ENCODE data around the gene NRGN. TPM values are rescaled to one million over a fixed set of nuclear protein-coding genes. Genes with fewer than 3 reads are reported as not detected.
A peak's percentile ranks its signal among the peaks of the same experiment; 100 is the strongest.

The NRGN gene
- total RNA-seq, 1 experiment from 2014 or later: 1.4 TPM

- in situ Hi-C loops (cut with HindIII; ENCODE audit: low pct_unique_long_range_greater_than_20kb, low sequenced_read_pairs): no loop called here
- DNase-seq (ENCODE audit: low read depth): no peak
These were observed 13.9 kb downstream of the NRGN start for GRCh38 chr11:124753624-124754023.

- in situ Hi-C loops (cut with HindIII; ENCODE audit: low pct_unique_long_range_greater_than_20kb, low sequenced_read_pairs): no loop called here
These were observed 14.6 kb downstream of the NRGN start for GRCh38 chr11:124754309-124754708.

GRCh38 chr11:124754710-124755109 lies 15.0 kb downstream of the NRGN start:
- in situ Hi-C loops (cut with HindIII; ENCODE audit: low pct_unique_long_range_greater_than_20kb, low sequenced_read_pairs): no loop called here
- DNase-seq (ENCODE audit: low read depth): no peak

More at GRCh38 chr11:124754309-124754708, 14.6 kb downstream of the NRGN start:
- no peak for DNase-seq (ENCODE audit: low read depth)

- no peak for DNase-seq (ENCODE audit: low read depth)
- in situ Hi-C loops (cut with HindIII; ENCODE audit: low pct_unique_long_range_greater_than_20kb, low sequenced_read_pairs): no loop called here
These were observed 16.5 kb downstream of the NRGN start for GRCh38 chr11:124756033-124756752.

- no peak for DNase-seq (ENCODE audit: low read depth)
- in situ Hi-C loops (cut with HindIII; ENCODE audit: low pct_unique_long_range_greater_than_20kb, low sequenced_read_pairs): no loop called here
These were observed 17.0 kb downstream of the NRGN start for GRCh38 chr11:124756753-124757227.

- in situ Hi-C loops (cut with HindIII; ENCODE audit: low pct_unique_long_range_greater_than_20kb, low sequenced_read_pairs): no loop called here
- DNase-seq (ENCODE audit: low read depth): no peak
These were observed 17.6 kb downstream of the NRGN start for GRCh38 chr11:124757320-124757719.

- in situ Hi-C loops (cut with HindIII; ENCODE audit: low pct_unique_long_range_greater_than_20kb, low sequenced_read_pairs): no loop called here
- DNase-seq (ENCODE audit: low read depth): peak; percentile 64
These were observed 18.9 kb downstream of the NRGN start for GRCh38 chr11:124758355-124759265.

GRCh38 chr11:124759266-124760204 lies 19.8 kb downstream of the NRGN start:
- DNase-seq (ENCODE audit: low read depth): no peak
- in situ Hi-C loops (cut with HindIII; ENCODE audit: low pct_unique_long_range_greater_than_20kb, low sequenced_read_pairs): no loop called here

- in situ Hi-C loops (cut with HindIII; ENCODE audit: low pct_unique_long_range_greater_than_20kb, low sequenced_read_pairs): no loop called here
These were observed 20.5 kb downstream of the NRGN start for GRCh38 chr11:124760205-124760652.

GRCh38 chr11:124760806-124761205 lies 21.1 kb downstream of the NRGN start:
- in situ Hi-C loops (cut with HindIII; ENCODE audit: low pct_unique_long_range_greater_than_20kb, low sequenced_read_pairs): no loop called here
- DNase-seq (ENCODE audit: low read depth): no peak

More at GRCh38 chr11:124760205-124760652, 20.5 kb downstream of the NRGN start:
- DNase-seq (ENCODE audit: low read depth): no peak

- in situ Hi-C loops (cut with HindIII; ENCODE audit: low pct_unique_long_range_greater_than_20kb, low sequenced_read_pairs): no loop called here
- no peak for DNase-seq (ENCODE audit: low read depth)
These were observed 21.8 kb downstream of the NRGN start for GRCh38 chr11:124761301-124762104.

GRCh38 chr11:124762105-124762623 lies 22.4 kb downstream of the NRGN start, which contains the start of gene ESAM:
Gene ESAM (minus strand): TSS chr11:124762290. CDS start chr11:124762154, 136 bp downstream.
- DNase-seq (ENCODE audit: low read depth): no peak
- in situ Hi-C loops (cut with HindIII; ENCODE audit: low pct_unique_long_range_greater_than_20kb, low sequenced_read_pairs): no loop called here

GRCh38 chr11:124762624-124763155 lies 22.9 kb downstream of the NRGN start:
- in situ Hi-C loops (cut with HindIII; ENCODE audit: low pct_unique_long_range_greater_than_20kb, low sequenced_read_pairs): no loop called here
- peak; percentile 61 for DNase-seq (ENCODE audit: low read depth)

- peak; percentile 95 for DNase-seq (ENCODE audit: low read depth)
- in situ Hi-C loops (cut with HindIII; ENCODE audit: low pct_unique_long_range_greater_than_20kb, low sequenced_read_pairs): no loop called here
These were observed 23.6 kb downstream of the NRGN start for GRCh38 chr11:124763156-124763947.

- in situ Hi-C loops (cut with HindIII; ENCODE audit: low pct_unique_long_range_greater_than_20kb, low sequenced_read_pairs): no loop called here
- peak; percentile 53 for DNase-seq (ENCODE audit: low read depth)
These were observed 26.4 kb downstream of the NRGN start for GRCh38 chr11:124766156-124766555.

- peak; percentile 35 for DNase-seq (ENCODE audit: low read depth)
- in situ Hi-C loops (cut with HindIII; ENCODE audit: low pct_unique_long_range_greater_than_20kb, low sequenced_read_pairs): no loop called here
These were observed 29.2 kb downstream of the NRGN start for GRCh38 chr11:124768914-124769313.

Data from Caki2 (cell line).